T-cell (primary cell): ENCODE data around the gene TSPAN2. TPM values are rescaled to one million over a fixed set of nuclear protein-coding genes. Genes with fewer than 3 reads are reported as not detected.

Experiments used
- ATAC-seq, 4 experiments: fragments of 200-7000 bp in 3 of 4; fragments of 150-1000 bp in 1 of 4; cut with Tn5 transposase; replicated peaks in 1 of 4; 1 replicate in 3 of 4; 2 replicates in 1 of 4; pipeline ENCODE4 v1.10.0; 2021; ENCODE audit warnings: moderate library complexity in 3 of 4, mild to moderate bottlenecking in 2 of 4, moderate number of reproducible peaks in 1 of 4
- CTCF ChIA-PET, 2 donors: fragments of 300-600 bp; sonication (Branson Sonifier 250); formaldehyde crosslinking; loops; one replicate each; lab custom pipeline; 2022; ENCODE audit warnings: antibody characterized with exemption in 2 of 2; lab: Charles Lee
- POLR2A ChIA-PET, 2 donors: fragments of 300-600 bp; sonication (Branson Sonifier 250); formaldehyde crosslinking; loops; one replicate each; lab custom pipeline; 2022; ENCODE audit warnings: antibody characterized with exemption in 2 of 2; lab: Charles Lee
- DNase-seq, 35 experiments: peaks; one replicate each; pipeline versions ENCODE4 v3.0.0 to v3.0.0-alpha.2; 2013 to 2023
- H3K27ac ChIP-seq: one replicate; pipeline ENCODE4 v1.5.1; 2013; ENCODE audit warnings: low read length
- H3K27me3 ChIP-seq, 2 experiments: replicated peaks in 1 of 2; 1 replicate in 1 of 2; 2 replicates in 1 of 2; pipeline versions ENCODE4 v1.6.1 to v1.7.0; 2013; ENCODE audit warnings: low read length in 1 of 2, mixed read lengths in 1 of 2; ENCODE audit not compliant: control insufficient read depth in 2 of 2, insufficient read depth in 2 of 2; ENCODE audit errors: extremely low read depth in 1 of 2
- H3K36me3 ChIP-seq, 2 donors: 1 replicate in 1 of 2; 2 replicates in 1 of 2; pipeline versions ENCODE4 v1.6.1 to v1.7.0; 2013; ENCODE audit warnings: low read length in 1 of 2; ENCODE audit not compliant: control insufficient read depth in 2 of 2, insufficient read depth in 1 of 2; ENCODE audit errors: extremely low read depth in 1 of 2
- H3K4me1 ChIP-seq, 2 experiments: 1 replicate in 1 of 2; 2 replicates in 1 of 2; pipeline versions ENCODE4 v1.6.1 to v1.7.0; 2013; ENCODE audit warnings: low read length in 2 of 2, mixed read lengths in 1 of 2; ENCODE audit not compliant: insufficient read depth in 2 of 2, control insufficient read depth in 1 of 2; ENCODE audit errors: extremely low read depth in 1 of 2
- H3K4me3 ChIP-seq, 2 donors: 1 replicate in 1 of 2; 2 replicates in 1 of 2; pipeline versions ENCODE4 v1.5.1 to v1.7.0; 2013; ENCODE audit warnings: mild to moderate bottlenecking in 2 of 2, low read length in 1 of 2, moderate library complexity in 1 of 2; ENCODE audit not compliant: control insufficient read depth in 1 of 2; ENCODE audit errors: extremely low read depth in 1 of 2
- H3K9me3 ChIP-seq: 2 replicates; pipeline ENCODE4 v1.7.0; 2013
- H3K27ac Mint-ChIP-seq, 2 donors: one replicate each; pipeline ENCODE4 v1.8.0; 2020 to 2021; ENCODE audit warnings: mild to moderate bottlenecking in 2 of 2, mixed read lengths in 2 of 2
- H3K27me3 Mint-ChIP-seq, 2 donors: one replicate each; pipeline ENCODE4 v1.8.0; 2021 to 2022; ENCODE audit warnings: mixed read lengths in 2 of 2
- H3K36me3 Mint-ChIP-seq: one replicate; pipeline ENCODE4 v1.8.0; 2021; ENCODE audit warnings: mixed read lengths
- H3K4me1 Mint-ChIP-seq, 3 donors: one replicate each; pipeline ENCODE4 v1.8.0; 2020 to 2022; ENCODE audit warnings: mixed read lengths in 3 of 3, mild to moderate bottlenecking in 1 of 3
- H3K4me3 Mint-ChIP-seq, 3 donors: one replicate each; pipeline ENCODE4 v1.8.0; 2020 to 2022; ENCODE audit warnings: mild to moderate bottlenecking in 3 of 3, mixed read lengths in 3 of 3, moderate library complexity in 3 of 3
- H3K9me3 Mint-ChIP-seq, 3 donors: one replicate each; pipeline ENCODE4 v1.8.0; 2020 to 2022; ENCODE audit warnings: mixed read lengths in 3 of 3
- WGBS: methylation state at CpG from one replicate; pipeline ENCODE4 v1.1.5; 2013; ENCODE audit warnings: missing lambda C conversion rate; ENCODE audit not compliant: insufficient coverage; 5-methylcytosine and 5-hydroxymethylcytosine counted together
- total RNA-seq, 35 experiments: library from RNA in 6 of 35; stranded (reverse) in 6 of 35; fragments of 120-200 nt in 1 of 35; gene quantifications; one replicate each; pipeline versions ENCODE4 v1.2.1 to v1.2.4 and lab custom pipeline; 2013 to 2026

Gene TSPAN2
- total RNA-seq, 5 donors from 2014 or later (not counting 1 experiment from before 2014, with no cell fraction given) = 2.1 to 8.7 (median 4.0) TPM

DNA sequence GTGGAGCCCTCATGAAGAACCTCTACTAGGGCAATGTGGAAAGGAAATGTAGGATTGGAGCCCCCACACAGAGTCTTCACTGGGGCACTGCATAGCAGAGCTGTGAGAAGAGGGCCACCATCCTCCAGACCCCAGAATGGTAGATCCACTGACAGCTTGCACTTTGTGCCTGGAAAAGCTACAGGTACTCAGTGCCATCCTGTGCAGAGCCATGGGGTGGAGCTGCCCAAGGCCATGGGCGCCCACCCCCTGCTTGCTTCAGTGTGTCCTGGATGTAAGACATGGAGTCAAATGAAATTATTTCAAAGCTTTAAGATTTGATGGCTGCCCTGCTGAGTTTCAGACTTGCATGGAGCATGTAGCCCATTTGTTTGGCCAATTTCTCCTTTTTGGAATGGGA is 76.9 kb downstream of the TSPAN2 start:
- H3K9me3 ChIP-seq = no peaks in the 10 kb centered on the region
- H3K27me3 ChIP-seq = no peaks in the 10 kb centered on the region
- H3K9me3 Mint-ChIP-seq = no peaks in the 10 kb centered on the region
- ChIA-PET CTCF (no interaction called here), POLR2A (no interaction called here)
- no peaks in the 10 kb centered on the region for H3K4me1 Mint-ChIP-seq
- H3K4me3 ChIP-seq = no peak overlapping the region
- H3K27ac Mint-ChIP-seq = no peak overlapping the region
- DNase-seq (no peak), ATAC-seq (no peak)
- H3K4me3 Mint-ChIP-seq = no peak overlapping the region
- H3K4me1 ChIP-seq = no peaks in the 10 kb centered on the region
- H3K27me3 Mint-ChIP-seq = peaks cover 2 to 4% of the 10 kb centered on the region in 2 donors
- no CpG with 5 or more reads among the region's 1 CpG for WGBS
- H3K27ac ChIP-seq = no peak overlapping the region
- no peaks in the 10 kb centered on the region for H3K36me3 Mint-ChIP-seq
- no peaks in the 10 kb centered on the region for H3K36me3 ChIP-seq

DNA sequence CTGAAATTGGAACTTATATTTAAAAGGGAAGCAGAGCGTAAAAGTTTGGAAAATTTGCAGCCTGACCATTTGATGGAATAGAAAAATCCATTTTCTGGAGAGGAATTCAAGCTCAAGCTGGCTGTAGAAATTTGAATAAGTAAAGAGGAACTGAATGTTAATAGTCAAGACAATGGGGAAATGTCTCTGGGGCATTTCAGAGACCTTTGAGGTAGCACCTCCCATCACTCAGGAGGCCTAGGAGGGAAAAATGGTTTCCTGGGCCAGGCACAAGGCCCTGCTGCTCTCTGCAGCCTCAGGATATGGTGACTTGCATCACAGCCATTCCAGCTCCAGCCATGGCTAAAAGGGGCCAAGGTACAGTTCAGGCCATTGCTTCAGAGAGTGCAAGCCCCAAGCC is 77.3 kb downstream of the TSPAN2 start:
- ATAC-seq (no peak), DNase-seq (no peak)
- Mint-ChIP-seq H3K27me3 (peaks cover 2 to 4% of the 10 kb centered on the region in 2 donors), H3K4me3 (no peak overlapping the region), H3K36me3 (no peaks in the 10 kb centered on the region), H3K4me1 (no peaks in the 10 kb centered on the region), H3K27ac (no peak overlapping the region), H3K9me3 (no peaks in the 10 kb centered on the region)
- H3K36me3 ChIP-seq = no peaks in the 10 kb centered on the region
- POLR2A ChIA-PET = no interaction called here
- H3K27me3 ChIP-seq = no peaks in the 10 kb centered on the region
- 100% methylated on average over 1 of the region's 1 CpG for WGBS
- no peak overlapping the region for H3K27ac ChIP-seq
- H3K4me3 ChIP-seq = no peak overlapping the region
- H3K9me3 ChIP-seq = no peaks in the 10 kb centered on the region
- no peaks in the 10 kb centered on the region for H3K4me1 ChIP-seq
- CTCF ChIA-PET = no interaction called here

- Histone ChIP-seq H3K4me3 (no peak overlapping the region), H3K36me3 (no peaks in the 10 kb centered on the region), H3K9me3 (no peaks in the 10 kb centered on the region), H3K4me1 (no peaks in the 10 kb centered on the region), H3K27ac (no peak overlapping the region), H3K27me3 (peaks cover 0 to 6% of the 10 kb centered on the region in 2 experiments)
- no peak overlapping the region for H3K4me3 Mint-ChIP-seq
- peaks cover 0 to 3% (median 0%) of the 10 kb centered on the region in 3 donors for H3K9me3 Mint-ChIP-seq
- H3K4me1 Mint-ChIP-seq = no peaks in the 10 kb centered on the region
- H3K27me3 Mint-ChIP-seq = peaks cover 10 to 18% of the 10 kb centered on the region in 2 donors
- H3K27ac Mint-ChIP-seq = no peak overlapping the region
- no peaks in the 10 kb centered on the region for H3K36me3 Mint-ChIP-seq
- POLR2A ChIA-PET = no interaction called here
- ATAC-seq (no peak), DNase-seq (no peak)
- WGBS = no CpG with 5 or more reads among the region's 2 CpGs
- CTCF ChIA-PET = interaction anchor here in 1 of 2 donors (0.7 kb wide), 1 partner anchor 562 kb away, joined by 3 read pairs; no protein-coding TSS in a partner anchor
These were observed 83.1 kb downstream of the TSPAN2 start for GRCh38 chr1:115006191-115006590.

Other genes starting within 250 kb of the TSPAN2 start
- gene SYCP1, start 234.6 kb downstream of the TSPAN2 start, total RNA-seq = not detected
- gene TSHB, start 59.7 kb downstream of the TSPAN2 start, total RNA-seq = not detected
- not detected for gene NGF, start 248.7 kb upstream of the TSPAN2 start, total RNA-seq